SK-N-SH (cell line): ENCODE results near the gene ERC2. TPM values are rescaled to one million over a fixed set of nuclear protein-coding genes. Genes with fewer than 3 reads are reported as not detected.

Experiments
- CTCF ChIA-PET: fragments of 300-600, 350-600 bp; formaldehyde crosslinking; extraction: SDS; loops from one replicate; lab custom pipeline; 2021; lab: Yijun Ruan, JAX
- POLR2A ChIA-PET: fragments of 350-600 bp; sonication (Branson Sonifier 250); formaldehyde crosslinking; extraction: SDS; loops from one replicate; lab custom pipeline; 2020; ENCODE audit warnings: antibody characterized with exemption, inconsistent platforms; lab: Yijun Ruan, JAX
- DNase-seq: peaks from one replicate; pipeline ENCODE4 v3.0.0; 2012
- H2AFZ ChIP-seq: fragments of 200-600 bp; sonication (generic); 2 replicates; pipeline ENCODE4 v1.8.1; 2016; ENCODE audit warnings: antibody characterized with exemption, mild to moderate bottlenecking, low read depth
- H3F3A ChIP-seq: fragments of 200-600 bp; sonication (generic); replicated peaks from 2 replicates; pipeline ENCODE3; 2016; ENCODE audit warnings: antibody characterized with exemption, mild to moderate bottlenecking; ENCODE audit not compliant: insufficient read depth
- H3K27ac ChIP-seq, 2 experiments: fragments of 200-500 bp in 1 of 2; fragments of 200-600 bp in 1 of 2; sonication (Bioruptor generic) in 1 of 2; sonication (generic), shearing (Covaris generic) in 1 of 2; 2 replicates each; pipeline versions ENCODE4 v1.5.1 to v1.6.1; 2014 to 2016; ENCODE audit warnings: low read depth in 2 of 2, inconsistent platforms in 1 of 2, low read length in 1 of 2, mild to moderate bottlenecking in 1 of 2, mixed read lengths in 1 of 2
- H3K27me3 ChIP-seq: fragments of 200-600 bp; sonication (generic), shearing (Covaris generic); 2 replicates; pipeline ENCODE4 v1.6.1; 2016; ENCODE audit warnings: mixed run types; ENCODE audit not compliant: insufficient read depth
- H3K36me3 ChIP-seq, 2 experiments: fragments of 200-500 bp in 1 of 2; fragments of 200-600 bp in 1 of 2; sonication (Bioruptor generic) in 1 of 2; sonication (generic) in 1 of 2; replicated peaks in 1 of 2; 2 replicates each; pipeline versions ENCODE3 to v1.5.1; 2014 to 2016; ENCODE audit warnings: low read length in 1 of 2, mild to moderate bottlenecking in 1 of 2; ENCODE audit not compliant: insufficient read depth in 2 of 2, control insufficient read depth in 1 of 2
- H3K4me1 ChIP-seq, 2 experiments: fragments of 200-500 bp in 1 of 2; fragments of 200-600 bp in 1 of 2; sonication (Bioruptor generic) in 1 of 2; sonication (generic), shearing (Covaris generic) in 1 of 2; 2 replicates each; pipeline versions ENCODE4 v1.5.1 to v1.6.1; 2014 to 2016; ENCODE audit warnings: low read depth in 1 of 2, low read length in 1 of 2, mixed run types in 1 of 2; ENCODE audit not compliant: insufficient read depth in 2 of 2, control insufficient read depth in 1 of 2
- H3K4me2 ChIP-seq: fragments of 200-600 bp; sonication (generic), shearing (Covaris generic); 2 replicates; pipeline ENCODE4 v1.6.1; 2017; ENCODE audit warnings: mixed run types
- H3K4me3 ChIP-seq, 2 experiments: fragments of 200-500 bp in 1 of 2; fragments of 200-600 bp in 1 of 2; sonication (Bioruptor generic) in 1 of 2; sonication (generic), shearing (Covaris generic) in 1 of 2; 2 replicates each; pipeline versions ENCODE4 v1.5.1 to v1.8.1; 2014 to 2016; ENCODE audit warnings: low read depth in 2 of 2, inconsistent platforms in 1 of 2, low read length in 1 of 2, mild to moderate bottlenecking in 1 of 2, mixed read lengths in 1 of 2, moderate library complexity in 1 of 2
- H3K79me2 ChIP-seq: fragments of 200-600 bp; sonication (generic); 2 replicates; pipeline ENCODE4 v1.8.1; 2017; ENCODE audit warnings: mild to moderate bottlenecking; ENCODE audit not compliant: insufficient read depth
- H3K9ac ChIP-seq: fragments of 200-600 bp; sonication (generic); 2 replicates; pipeline ENCODE4 v1.6.1; 2017; ENCODE audit warnings: mixed run types
- H3K9me2 ChIP-seq: fragments of 200-600 bp; sonication (generic); 2 replicates; pipeline ENCODE4 v1.6.1; 2017; ENCODE audit warnings: mixed run types
- H3K9me3 ChIP-seq: fragments of 200-600 bp; sonication (generic); 2 replicates; pipeline ENCODE4 v1.6.1; 2017; ENCODE audit warnings: mixed run types, mild to moderate bottlenecking, moderate library complexity
- H4K20me1 ChIP-seq: fragments of 200-600 bp; sonication (generic); 2 replicates; pipeline ENCODE4 v1.6.1; 2017; ENCODE audit warnings: mild to moderate bottlenecking, mixed run types; ENCODE audit not compliant: insufficient read depth
- CHD2 ChIP-seq: fragments of 150-350 bp; IDR thresholded peaks from 2 replicates; pipeline ENCODE4 v1.6.1; 2018; ENCODE audit warnings: low read length; ENCODE audit not compliant: partially characterized antibody
- ELF1 ChIP-seq: IDR thresholded peaks from 2 replicates; pipeline ENCODE4 v1.4.0; 2012
- EP300 ChIP-seq, 2 experiments: IDR thresholded peaks; 2 replicates each; pipeline versions ENCODE4 v1.4.0 to v1.6.1; 2012; ENCODE audit warnings: borderline replicate concordance in 1 of 2, low read depth in 1 of 2, low read length in 1 of 2
- FOSL2 ChIP-seq: IDR thresholded peaks from 2 replicates; pipeline ENCODE4 v1.4.0; 2012; ENCODE audit warnings: low read depth, mild to moderate bottlenecking, moderate library complexity, borderline replicate concordance
- FOXJ3 ChIP-seq: sonication (generic); formaldehyde crosslinking; IDR thresholded peaks from 2 replicates; pipeline ENCODE4 v1.5.1; 2020; ENCODE audit warnings: mild to moderate bottlenecking, missing genetic modification reagents
- FOXM1 ChIP-seq: IDR thresholded peaks from 2 replicates; pipeline ENCODE4 v1.4.0; 2012; ENCODE audit warnings: low read depth, mild to moderate bottlenecking
- GABPA ChIP-seq: IDR thresholded peaks from 2 replicates; pipeline ENCODE4 v1.4.0; 2012; ENCODE audit warnings: low read depth, mild to moderate bottlenecking
- GATA2 ChIP-seq: sonication (generic); formaldehyde crosslinking; IDR thresholded peaks from 2 replicates; pipeline ENCODE4 v1.5.0; 2020; ENCODE audit warnings: mild to moderate bottlenecking, missing genetic modification reagents
- IRF3 ChIP-seq: fragments of 150-350 bp; IDR thresholded peaks from 2 replicates; pipeline ENCODE4 v1.6.1; 2016; ENCODE audit warnings: mild to moderate bottlenecking, low read depth, low read length
- JUND ChIP-seq: IDR thresholded peaks from 2 replicates; pipeline ENCODE4 v1.4.0; 2012
- MEF2A ChIP-seq: IDR thresholded peaks from 2 replicates; pipeline ENCODE4 v1.4.0; 2012; ENCODE audit warnings: low read depth, borderline replicate concordance
- MXI1 ChIP-seq: IDR thresholded peaks from 2 replicates; pipeline ENCODE4 v1.6.1; 2012; ENCODE audit warnings: mild to moderate bottlenecking, low read depth, low read length, improper control_type of control experiment
- NFIC ChIP-seq: IDR thresholded peaks from 2 replicates; pipeline ENCODE4 v1.4.0; 2012; ENCODE audit warnings: borderline replicate concordance
- NRF1 ChIP-seq: IDR thresholded peaks from 2 replicates; pipeline ENCODE4 v1.6.1; 2012; ENCODE audit warnings: low read depth, mild to moderate bottlenecking, low read length
- POLR2AphosphoS5 ChIP-seq: IDR thresholded peaks from 2 replicates; pipeline ENCODE4 v1.6.1; 2012; ENCODE audit warnings: low read depth, low read length
- RAD21 ChIP-seq: IDR thresholded peaks from 2 replicates; pipeline ENCODE4 v1.6.1; 2012; ENCODE audit warnings: mild to moderate bottlenecking, low read length
- SIN3A ChIP-seq: IDR thresholded peaks from 2 replicates; pipeline ENCODE4 v1.6.1; 2012; ENCODE audit warnings: low read depth, mild to moderate bottlenecking, low read length, moderate library complexity, borderline replicate concordance
- SMC3 ChIP-seq: IDR thresholded peaks from 2 replicates; pipeline ENCODE4 v1.6.1; 2012; ENCODE audit warnings: low read depth, low read length, improper control_type of control experiment
- TAF1 ChIP-seq: IDR thresholded peaks from 2 replicates; pipeline ENCODE4 v1.6.1; 2012; ENCODE audit warnings: low read depth, mild to moderate bottlenecking, low read length, moderate library complexity, borderline replicate concordance
- TCF12 ChIP-seq: IDR thresholded peaks from 2 replicates; pipeline ENCODE4 v1.4.0; 2012
- TEAD4 ChIP-seq: IDR thresholded peaks from 2 replicates; pipeline ENCODE4 v1.4.0; 2012; ENCODE audit warnings: mild to moderate bottlenecking, borderline replicate concordance; ENCODE audit not compliant: insufficient read depth
- WGBS: methylation state at CpG from one replicate; pipeline ENCODE4 v1.1.6; 2017; ENCODE audit warnings: low lambda C conversion rate; 5-methylcytosine and 5-hydroxymethylcytosine counted together
- polyA plus RNA-seq, 3 experiments: library from polyadenylated mRNA; depleted of rRNA; stranded (reverse); fragments of >200 nt; gene quantifications; 2 replicates each; pipeline ENCODE4 v1.2.3, GENCODE V29; 2012

ERC2 gene
- polyA plus RNA-seq, 1 of the 3 experiments (the other 2 are of a cell fraction): 1.6 TPM

- TF ChIP-seq IRF3 (no peak), MXI1 (no peak), RAD21 (no peak)
Measured at GRCh38 chr3:55802816-55803215, 665.5 kb downstream of the ERC2 start (continued).

GRCh38 chr3:55801676-55802075 lies 666.6 kb downstream of the ERC2 start:
- TF ChIP-seq FOSL2 (no peak), SMC3 (no peak), GABPA (no peak), CHD2 (no peak), RAD21 (no peak), POLR2AphosphoS5 (no peak), FOXJ3 (CRISPR knock-in tag) (no peak), NFIC (no peak), ELF1 (no peak), MXI1 (no peak), GATA2 (CRISPR knock-in tag) (no peak), TCF12 (no peak), SIN3A (no peak), TEAD4 (no peak), TAF1 (no peak), FOXM1 (no peak)
- WGBS: 59% methylated on average over 2 of the region's 2 CpGs

GRCh38 chr3:55801068-55801467 lies 667.2 kb downstream of the ERC2 start:
- 75% methylated on average over 3 of the region's 3 CpGs for WGBS

More at GRCh38 chr3:55801676-55802075, 666.6 kb downstream of the ERC2 start:
- H3K9me2 ChIP-seq: no peaks in the 10 kb centered on the region
- H3K79me2 ChIP-seq: no peaks in the 10 kb centered on the region
- no peaks in the 10 kb centered on the region for H3K36me3 ChIP-seq
- H3F3A ChIP-seq: no peaks in the 10 kb centered on the region
- ChIA-PET CTCF (interaction anchor here (0.7 kb wide), 1 partner anchor 959 kb away, joined by 3 read pairs; no protein-coding TSS in a partner anchor), POLR2A (no interaction called here)
- DNase-seq: no peak
- H3K4me1 ChIP-seq: peaks cover 0 to 10% of the 10 kb centered on the region in 2 experiments; a peak in 2 of 4 replicates
- H3K9ac ChIP-seq: no peak overlapping the region
- H3K4me3 ChIP-seq: no peak overlapping the region
- H3K9me3 ChIP-seq: no peaks in the 10 kb centered on the region
- no peak overlapping the region for H3K27ac ChIP-seq
- no peak overlapping the region for H3K4me2 ChIP-seq
- no peaks in the 10 kb centered on the region for H3K27me3 ChIP-seq
- H2AFZ ChIP-seq: no peak overlapping the region
- no peaks in the 10 kb centered on the region for H4K20me1 ChIP-seq

More at GRCh38 chr3:55801068-55801467, 667.2 kb downstream of the ERC2 start:
- no peaks in the 10 kb centered on the region for H3K27me3 ChIP-seq
- H3K79me2 ChIP-seq: no peaks in the 10 kb centered on the region
- no peaks in the 10 kb centered on the region for H3K9me2 ChIP-seq
- H3K4me3 ChIP-seq: no peak overlapping the region
- no peaks in the 10 kb centered on the region for H4K20me1 ChIP-seq
- peaks cover 0 to 10% of the 10 kb centered on the region in 2 experiments; a peak in 2 of 4 replicates for H3K4me1 ChIP-seq
- TF ChIP-seq GATA2 (CRISPR knock-in tag) (no peak), JUND (no peak), EP300 (IDR thresholded peaks at IDR 0.05; ENCODE audit: borderline replicate concordance in 1 of 2, low read depth in 1 of 2, low read length in 1 of 2) (no peak), FOXJ3 (CRISPR knock-in tag) (no peak), MEF2A (no peak), NRF1 (no peak), SMC3 (no peak), RAD21 (no peak)
- H3K27ac ChIP-seq: no peak overlapping the region
- H2AFZ ChIP-seq: no peak overlapping the region
- no peaks in the 10 kb centered on the region for H3F3A ChIP-seq
- ChIA-PET POLR2A (no interaction called here), CTCF (interaction anchor here (0.7 to 1.1 kb wide), 2 partner anchors 546 to 960 kb away, joined by 3 read pairs; no protein-coding TSS in a partner anchor)
- H3K9me3 ChIP-seq: no peaks in the 10 kb centered on the region
- no peak overlapping the region for H3K9ac ChIP-seq
- DNase-seq: no peak
- H3K4me2 ChIP-seq: no peak overlapping the region
- H3K36me3 ChIP-seq: no peaks in the 10 kb centered on the region
